Bone marrow (tissue), 2 donors: ENCODE results near the gene GPR150.
"Not testable (repeated sequence)": the region's sequence is repeated elsewhere in the genome, so short reads cannot be mapped to it uniquely, and the experiment has no call there.

Source experiments
- DNase-seq, 2 donors: peaks; one replicate each; lab custom pipeline; 2025; lab: John Stamatoyannopoulos, UW

The GPR150 gene

DNA sequence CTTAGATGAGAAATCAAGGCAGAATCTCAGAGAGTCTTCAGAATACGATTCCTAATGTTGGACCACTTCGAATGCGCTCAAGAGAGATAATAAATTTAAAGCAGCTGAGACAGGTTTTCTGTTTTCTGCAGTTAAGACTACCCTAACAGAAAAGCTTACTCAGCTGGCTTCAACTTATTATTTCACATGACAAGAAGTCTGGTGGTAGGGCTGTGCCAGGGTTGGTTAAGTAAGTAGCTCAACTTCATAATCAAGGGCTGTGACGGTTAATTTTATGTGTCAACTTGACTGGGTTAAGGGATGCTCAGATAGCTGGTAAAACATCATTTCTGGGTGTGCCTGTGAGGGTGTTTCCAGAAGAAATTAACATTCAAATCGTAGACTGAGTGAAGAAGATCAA lies 3.8 kb downstream of the GPR150 start:
- DNase-seq: no peak

DNA sequence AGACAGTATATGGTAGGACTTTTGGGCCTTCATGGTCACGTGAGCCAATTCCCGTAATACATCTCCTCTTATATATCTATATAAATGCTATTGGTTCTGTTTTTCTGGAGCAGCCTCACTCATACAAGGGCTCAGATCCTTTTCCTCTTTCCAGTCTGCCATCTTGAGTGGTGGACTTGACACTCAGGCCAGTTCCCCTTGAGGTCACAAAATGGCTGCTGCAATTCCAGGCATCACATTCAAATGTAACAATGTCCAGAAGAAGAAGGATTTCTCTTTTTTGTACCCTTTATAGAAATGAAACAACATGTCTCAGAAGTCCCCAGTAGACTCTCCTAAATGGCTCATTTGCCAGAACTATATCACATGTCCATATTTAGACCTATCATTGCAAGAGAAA lies 4.5 kb downstream of the GPR150 start:
- DNase-seq: no peak

DNA sequence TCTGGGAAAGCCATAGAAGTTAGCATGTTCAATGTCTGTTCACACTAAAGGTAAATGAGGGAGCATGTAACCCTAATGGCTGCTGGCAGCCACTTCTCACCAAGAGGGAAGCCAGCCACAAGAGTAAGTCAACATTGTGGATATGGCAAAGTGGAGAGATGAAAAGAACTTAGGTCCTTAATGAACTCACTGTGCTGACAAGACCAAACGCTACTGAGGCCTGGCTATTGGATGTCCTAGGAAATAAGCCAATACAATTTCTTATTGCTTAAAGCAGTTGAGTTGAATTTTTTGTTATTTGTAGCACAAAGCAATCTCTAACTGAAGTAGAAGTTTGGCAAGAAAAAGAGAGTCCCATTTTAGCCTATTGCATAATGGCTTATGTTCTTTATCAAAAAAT lies 6.8 kb downstream of the GPR150 start:
- DNase-seq: no peak

DNA sequence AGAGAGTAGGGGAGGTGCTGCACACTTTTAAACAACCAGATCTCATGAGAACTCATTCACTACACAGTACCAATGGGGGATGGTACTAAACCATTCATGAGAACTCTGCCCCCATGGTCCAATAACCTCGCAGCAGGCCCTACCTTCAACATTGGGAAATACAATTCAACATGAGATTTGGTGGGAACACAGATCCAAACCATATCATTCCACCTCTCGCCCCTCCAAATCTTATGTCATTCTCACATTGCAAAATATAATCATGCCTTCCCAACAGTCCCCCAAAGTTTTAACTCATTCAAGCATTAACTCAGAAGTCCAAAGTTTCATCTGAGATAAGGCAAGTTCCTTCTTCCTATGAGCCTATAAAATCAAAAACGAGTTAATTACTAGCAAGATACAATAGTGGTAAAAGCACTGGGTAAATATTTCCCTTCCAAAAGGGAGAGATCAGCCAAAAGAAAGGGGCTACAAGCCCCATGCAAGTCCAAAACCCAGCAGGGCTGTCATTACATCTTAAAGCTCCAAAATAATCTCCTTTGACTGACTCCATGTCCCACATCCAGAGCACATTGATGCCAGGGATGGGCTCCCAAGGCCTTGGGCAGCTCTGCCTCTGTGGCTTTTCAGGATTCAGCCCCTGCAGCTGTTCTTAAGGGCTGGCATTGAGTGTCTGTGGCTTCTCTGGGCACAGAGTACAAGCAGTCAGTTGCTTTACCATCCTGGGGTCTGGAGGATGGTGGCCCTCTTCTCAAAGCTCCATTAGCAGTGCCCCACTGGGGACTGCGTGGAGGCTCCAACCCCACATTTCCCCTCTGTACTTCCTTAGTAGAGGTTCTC lies 8.3 kb downstream of the GPR150 start:
- no peak for DNase-seq

DNA sequence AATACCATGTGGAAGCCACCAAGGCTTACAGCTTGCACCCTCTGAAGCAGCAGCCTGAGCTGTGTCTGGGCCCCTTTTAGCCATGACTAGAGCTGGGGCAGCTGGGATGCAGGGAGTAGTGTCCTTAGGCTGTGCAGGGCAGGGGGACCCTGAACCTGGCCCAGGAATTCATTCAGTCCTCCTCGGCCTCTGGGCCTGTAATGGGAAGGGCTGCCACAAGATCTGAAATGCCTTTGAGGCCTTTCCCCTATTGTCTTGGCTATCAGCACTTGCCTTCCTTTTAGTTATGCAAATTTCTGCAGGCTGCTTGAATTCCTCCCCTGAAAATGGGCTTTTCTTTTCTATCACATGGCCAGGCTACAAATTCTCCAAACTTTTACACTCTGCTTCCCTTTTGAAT lies 9.0 kb downstream of the GPR150 start:
- DNase-seq: no peak

DNA sequence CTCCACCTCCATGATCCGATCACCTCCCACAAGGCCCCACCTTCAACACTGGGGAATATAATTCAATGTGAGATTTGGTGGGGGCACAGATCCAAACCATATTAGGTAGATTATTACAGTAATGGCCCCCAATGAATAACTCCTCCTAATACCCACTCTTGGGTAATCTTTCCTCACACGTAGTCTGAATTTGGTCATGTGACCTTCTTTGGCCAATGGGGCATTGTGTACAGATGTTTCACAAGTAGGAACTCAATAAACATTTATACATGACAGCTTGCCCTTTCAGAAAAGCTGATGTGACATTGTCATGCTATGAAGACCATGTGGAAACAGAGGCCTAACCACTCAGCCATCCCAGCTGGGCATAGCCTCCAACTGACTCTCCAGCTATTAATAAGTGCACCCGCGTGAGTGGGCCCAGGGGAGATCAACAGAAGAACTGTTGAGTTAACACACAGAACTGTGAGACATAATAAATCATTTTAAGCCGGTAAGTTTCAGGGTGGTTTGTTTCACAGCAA lies 10.6 kb downstream of the GPR150 start:
- no peak for DNase-seq

DNA sequence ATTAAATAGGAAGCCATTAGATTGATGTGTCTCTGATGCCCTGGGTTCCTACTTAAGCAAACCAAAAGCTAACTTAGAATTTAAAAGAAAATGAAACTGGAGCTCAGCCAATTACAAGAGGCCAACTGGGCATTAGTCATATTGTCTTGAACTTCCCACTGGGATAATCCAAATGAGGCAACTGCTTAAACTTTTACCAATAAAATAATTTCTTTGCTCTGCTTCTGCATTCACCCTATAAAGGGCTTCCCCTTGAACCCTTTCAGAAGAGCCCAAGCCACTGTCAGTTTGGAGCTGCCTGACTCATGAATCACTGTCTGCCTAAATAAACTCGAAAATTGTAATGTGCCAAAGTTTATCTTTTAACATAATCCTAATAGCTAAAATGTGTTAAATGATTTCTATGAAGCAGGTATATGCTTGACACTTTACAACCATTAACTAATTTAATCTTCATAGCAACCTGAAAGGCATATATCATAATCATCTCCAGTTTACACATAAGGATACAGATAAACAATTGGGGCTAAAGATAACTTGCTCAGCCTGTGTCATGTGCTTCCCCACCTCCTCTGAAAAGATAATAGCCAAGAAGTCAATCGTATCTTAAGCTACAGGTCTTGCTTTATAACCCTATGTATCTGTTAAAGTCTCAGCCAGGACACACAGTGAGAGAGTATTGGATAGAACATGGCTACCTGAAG lies 11.5 kb downstream of the GPR150 start:
- DNase-seq: no peak

DNA sequence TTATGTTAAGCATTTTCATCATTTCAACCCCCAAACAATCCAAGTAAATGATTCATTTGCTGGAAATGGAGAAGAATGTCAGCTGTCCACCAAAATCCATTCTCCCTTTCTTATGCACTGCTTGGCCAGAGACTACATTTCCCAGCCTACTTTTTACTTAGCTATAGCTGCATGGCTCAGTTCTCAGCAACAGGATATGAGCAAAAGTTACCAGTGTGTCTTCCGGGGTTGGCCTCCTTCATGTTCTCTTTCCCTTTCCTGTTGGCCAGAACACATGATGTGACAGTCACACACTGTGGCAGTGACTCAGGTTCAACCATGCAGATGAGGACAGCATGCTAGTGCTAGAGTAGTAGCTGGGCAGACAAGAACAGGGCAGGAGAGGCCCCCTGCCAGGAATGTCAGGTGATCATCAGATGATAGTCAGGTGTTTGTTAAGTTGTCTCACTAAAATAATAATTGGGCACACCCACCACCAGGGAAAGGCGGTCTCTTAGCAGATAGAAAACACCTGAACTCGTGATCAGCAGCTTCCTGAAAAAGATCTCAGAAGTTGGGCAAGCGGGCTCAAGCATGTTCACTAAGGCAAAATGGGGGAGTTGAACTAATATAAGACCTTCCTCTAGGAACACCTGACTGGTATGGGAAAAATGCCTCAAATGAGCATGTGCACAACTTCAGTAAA lies 12.2 kb downstream of the GPR150 start:
- no peak for DNase-seq

DNA sequence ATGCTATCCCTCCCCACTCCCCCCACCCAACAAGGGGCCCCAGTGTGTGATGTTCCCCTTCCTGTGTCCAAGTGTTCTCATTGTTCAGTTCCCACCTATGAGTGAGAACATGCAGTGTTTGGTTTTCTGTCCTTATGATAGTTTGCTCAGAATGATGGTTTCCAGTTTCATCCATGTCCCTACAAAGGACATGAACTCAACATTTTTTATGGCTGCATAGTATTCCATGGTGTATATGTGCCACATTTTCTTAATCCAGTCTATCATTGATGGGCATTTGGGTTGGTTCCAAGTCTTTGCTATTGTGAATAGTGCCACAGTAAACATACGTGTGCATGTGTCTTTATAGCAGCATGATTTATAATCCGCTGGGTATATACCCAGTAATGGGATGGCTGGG lies 13.1 kb downstream of the GPR150 start:
- DNase-seq: not testable (repeated sequence)

DNA sequence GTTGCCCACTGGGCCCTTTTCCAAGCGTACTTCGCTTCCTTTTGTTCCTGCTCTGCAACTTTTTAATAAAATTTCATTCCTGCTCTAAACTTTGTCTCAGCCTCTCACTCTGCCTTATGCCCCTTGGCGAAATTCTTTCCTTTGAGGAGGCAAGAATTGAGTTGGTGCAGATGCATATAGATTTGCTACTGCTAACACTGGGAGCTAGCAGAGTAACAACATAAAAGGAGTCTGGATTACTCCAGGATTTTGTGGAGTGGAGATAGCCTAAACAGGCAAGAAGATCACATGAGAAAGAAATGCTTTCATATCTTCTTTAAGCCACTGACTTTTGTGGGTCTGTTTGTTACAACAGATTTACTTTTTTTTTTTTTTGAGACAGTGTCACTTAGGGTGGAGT lies 13.8 kb downstream of the GPR150 start:
- DNase-seq: no peak

DNA sequence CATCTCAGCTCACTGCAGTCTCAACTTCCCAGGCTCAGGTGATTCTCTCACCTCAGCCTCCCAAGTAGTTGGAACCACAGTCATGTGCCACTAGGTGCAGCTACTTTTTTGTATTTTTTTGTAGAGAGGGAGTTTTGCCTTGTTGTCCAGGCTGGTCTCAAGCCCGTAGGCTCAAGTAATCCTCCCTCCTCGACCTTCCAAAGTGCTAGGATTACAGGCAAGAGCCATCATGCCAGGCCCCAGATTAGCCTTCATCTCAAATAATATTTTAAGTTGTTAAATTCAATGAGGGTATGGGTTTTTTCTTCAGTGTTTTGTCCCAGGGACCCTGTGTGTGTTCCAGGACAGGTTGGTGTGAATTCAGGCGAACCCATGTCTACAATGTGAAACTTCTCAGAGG lies 14.2 kb downstream of the GPR150 start:
- no peak for DNase-seq

DNA sequence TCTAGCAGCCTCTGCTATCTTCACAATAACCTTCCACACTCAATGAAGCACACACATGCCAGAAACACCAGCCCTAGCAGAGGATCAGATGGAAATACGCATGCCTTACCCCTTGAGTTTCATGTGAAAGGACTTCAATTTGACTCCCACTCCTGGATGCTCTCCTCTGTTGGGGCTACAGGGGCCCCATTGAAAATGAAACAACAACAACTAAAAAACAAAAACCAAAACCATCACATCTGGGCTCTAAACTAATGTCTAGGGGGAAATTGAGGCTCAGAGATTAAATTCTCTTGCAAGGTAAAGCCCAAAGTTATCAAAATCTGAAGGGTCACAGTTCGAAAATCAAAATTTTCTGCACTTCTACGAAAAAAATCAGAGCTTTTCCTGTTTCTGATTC lies 18.7 kb downstream of the GPR150 start:
- no peak for DNase-seq

DNA sequence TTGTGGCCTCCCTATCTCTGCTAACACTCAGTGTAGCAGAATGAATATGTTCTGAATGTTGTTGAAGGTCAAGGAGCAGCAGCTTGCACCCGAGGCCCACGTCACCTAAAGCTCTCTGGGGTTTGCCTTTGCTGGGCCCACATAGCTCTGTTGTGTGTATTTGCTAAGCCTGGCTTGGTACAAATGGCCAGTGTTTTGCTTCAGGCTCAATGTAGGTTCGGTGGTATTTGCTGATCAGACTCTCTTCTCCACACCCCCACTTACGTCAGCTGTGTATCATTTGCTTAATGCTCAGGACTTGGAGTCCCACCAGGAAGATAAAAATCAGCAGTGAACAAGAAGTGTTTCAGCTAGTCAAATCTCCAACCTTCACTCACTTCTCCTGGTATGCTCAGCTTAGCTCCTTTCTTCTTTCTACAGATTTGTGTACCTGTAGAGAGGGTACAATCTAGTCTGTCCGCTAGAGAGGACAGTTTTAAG lies 21.9 kb downstream of the GPR150 start:
- no peak for DNase-seq

DNA sequence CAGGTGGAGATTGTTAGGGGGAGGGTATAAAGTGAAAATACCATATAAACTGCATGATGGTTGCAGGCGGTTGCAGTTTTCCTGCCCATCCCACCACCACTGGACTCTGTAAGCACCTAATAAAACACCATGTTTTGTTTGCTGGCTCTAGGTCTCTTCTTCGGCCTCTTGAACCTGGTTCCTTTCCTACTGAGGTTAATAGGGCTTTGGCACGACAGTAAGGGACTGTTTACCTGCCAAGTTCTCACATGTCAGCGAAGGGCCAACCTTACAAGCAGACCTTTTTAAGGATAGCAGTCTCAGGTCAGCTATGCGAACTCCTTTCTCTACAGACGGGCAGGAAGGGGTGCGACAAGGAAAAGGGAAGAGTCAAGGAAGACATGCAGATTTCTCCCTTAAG lies 23.3 kb downstream of the GPR150 start:
- DNase-seq: no peak

DNA sequence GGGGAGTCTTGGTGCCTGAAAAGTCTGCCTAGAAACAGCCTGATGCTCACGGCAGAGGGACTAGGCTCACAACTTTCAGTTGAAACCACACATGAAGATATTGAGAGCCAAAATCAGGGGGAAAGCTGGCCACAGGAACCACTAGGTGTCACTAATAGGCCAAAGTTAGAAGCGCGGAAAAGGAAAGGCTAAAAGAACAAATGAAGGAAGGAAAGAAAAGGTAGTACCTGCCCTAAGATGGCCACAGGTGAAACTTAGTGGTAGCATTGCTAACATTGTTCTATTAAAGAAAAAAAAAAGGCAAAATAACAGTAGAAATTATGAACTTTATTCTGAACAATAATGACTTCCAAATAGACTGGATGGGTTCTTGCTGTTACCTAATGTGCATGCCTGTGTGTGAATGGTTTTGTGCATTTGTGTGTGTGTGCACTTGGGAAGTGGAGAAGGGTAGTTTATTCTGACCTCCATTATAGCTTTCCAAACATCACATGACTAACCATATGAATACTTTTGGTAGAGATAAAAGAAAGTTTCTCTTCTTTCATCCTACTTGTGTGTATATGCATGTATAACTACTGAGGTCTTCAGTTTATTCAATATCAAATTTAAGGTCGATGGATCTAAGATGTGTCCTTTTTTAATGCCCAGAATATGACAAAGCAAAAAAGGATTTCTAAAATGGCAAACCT lies 24.6 kb downstream of the GPR150 start:
- DNase-seq: peak in 1 of 2 donors; percentile 25

DNA sequence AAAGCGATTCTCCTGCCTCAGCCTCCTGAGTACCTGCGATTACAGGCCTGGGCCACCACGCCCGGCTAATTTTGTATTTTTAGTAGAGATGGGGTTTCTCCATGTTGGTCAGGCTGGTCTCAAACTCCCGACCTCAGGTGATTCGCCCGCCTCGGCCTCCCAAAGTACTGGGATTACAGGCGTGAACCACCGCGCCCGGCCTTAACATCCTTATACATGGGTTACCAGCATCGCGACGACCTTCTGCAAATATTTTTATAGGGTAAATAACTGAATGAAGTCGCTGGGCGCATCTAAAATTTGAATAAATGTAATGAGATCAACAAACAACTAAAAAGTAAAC lies 26.3 kb downstream of the GPR150 start:
- DNase-seq: not testable (repeated sequence)

DNA sequence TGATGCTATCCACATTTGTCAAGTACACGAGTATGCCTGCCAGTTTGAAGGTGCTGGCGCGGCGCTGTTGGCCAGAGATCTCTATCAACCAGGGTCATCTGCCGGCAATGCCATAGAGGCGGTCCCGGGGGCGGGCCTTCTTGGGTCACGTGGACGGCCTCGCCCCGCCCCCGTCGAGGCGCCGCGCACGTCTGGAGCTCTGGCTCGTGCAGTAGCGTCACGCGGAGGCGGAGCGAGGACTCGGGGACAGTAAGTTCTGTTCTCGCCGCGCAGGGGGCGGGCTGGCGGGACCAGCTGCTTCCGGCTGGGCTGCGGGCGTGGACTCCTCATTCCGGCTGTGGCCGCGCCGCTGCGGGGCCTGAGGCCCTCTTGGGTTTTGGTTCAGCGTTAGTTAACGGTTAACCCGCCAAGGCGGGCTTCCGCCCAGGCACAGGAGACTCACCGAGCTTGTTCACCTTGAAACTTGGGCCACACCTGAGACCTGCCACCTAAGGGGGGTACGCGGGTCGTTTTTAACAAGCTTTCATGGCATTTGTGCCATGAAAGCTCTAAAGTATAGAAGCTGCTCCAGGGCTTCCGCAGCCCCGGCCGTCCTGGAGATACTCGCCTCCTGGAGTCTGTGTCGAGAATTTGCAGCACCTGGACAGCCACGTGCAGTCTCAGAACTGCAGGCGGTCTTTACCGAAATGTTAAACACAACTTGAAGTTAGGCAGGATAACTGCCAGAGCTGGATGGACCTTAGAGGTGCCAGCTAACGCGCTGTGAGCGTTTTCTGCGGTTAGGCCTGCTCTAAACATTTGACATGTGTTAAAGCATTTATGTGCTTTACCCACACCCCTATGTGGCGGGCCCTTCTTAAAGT lies 26.9 kb downstream of the GPR150 start, which contains the start of gene RFESD:
RFESD (plus strand) TSS at position 209 of the 863 bp plus-strand sequence. CDS start 5,495 bp downstream, outside the sequence.
- DNase-seq: peak; percentile 74 to 86

DNA sequence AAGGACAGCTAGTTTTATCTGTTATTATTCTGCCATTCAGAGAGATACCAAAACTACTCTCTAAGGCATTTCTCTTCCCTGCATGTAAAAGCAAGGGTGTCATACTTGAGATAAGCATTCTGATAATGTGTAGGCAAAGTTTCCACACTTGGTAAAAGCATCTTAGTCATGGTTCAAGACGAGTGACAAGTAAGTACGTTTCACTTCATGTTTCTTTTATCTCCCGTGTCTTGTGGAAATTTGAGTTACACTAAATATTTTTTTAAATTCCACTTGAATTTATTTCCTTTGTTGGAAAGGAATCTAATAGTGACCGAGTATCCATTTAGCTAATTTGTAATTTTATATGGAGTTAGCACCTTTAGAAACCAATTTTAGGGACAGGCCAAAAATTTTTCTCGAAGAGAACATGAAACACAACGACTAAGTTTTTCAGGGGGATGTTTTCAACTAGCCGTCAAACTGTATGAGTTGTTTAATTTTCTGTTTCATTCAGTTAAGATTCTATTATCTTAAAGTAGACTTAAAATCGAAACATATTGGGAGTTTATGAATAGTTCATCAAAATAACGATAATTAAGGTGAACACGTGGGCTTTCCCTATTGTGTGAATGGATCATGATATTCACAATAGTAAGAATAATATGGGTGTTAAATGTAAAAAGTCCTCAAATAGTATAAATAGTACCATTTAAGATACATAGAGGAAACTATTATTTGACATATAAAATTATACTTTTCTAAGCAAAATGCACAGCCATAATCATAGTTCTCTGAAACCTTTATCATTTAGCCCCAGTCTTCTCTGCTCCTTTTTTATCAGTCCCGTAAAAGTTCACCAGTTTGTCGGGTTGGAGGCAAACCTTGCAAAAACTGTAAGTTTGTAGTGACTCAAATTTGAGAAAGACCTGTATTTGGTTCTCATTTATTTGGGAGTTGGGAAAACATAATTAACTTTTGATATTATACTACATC lies 28.3 kb downstream of the GPR150 start:
- no peak for DNase-seq

DNA sequence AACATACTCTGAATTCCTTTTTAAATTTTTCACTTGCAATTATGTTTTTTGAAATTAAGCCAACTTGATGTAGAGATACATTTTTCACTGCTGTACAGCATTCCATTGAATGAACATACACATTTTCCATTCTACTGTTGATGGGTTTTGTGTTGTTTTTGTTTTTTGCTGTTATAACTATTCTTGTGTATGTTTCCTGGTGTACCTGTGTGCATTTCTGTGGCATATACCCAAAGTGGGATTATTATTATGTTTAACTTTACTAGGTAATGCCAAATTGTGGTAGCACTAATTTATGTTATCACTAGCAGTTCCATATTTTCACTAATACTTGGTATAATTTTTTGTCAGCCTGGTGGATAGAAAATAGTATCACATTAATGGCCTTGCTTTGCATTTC lies 29.4 kb downstream of the GPR150 start:
- no peak for DNase-seq
